ENCODE measurements around the gene NF1.

GRCh38 chr17:31357091-31357490 is 262.3 kb downstream of the NF1 start:
- TF ChIP-seq, protein P1, sequence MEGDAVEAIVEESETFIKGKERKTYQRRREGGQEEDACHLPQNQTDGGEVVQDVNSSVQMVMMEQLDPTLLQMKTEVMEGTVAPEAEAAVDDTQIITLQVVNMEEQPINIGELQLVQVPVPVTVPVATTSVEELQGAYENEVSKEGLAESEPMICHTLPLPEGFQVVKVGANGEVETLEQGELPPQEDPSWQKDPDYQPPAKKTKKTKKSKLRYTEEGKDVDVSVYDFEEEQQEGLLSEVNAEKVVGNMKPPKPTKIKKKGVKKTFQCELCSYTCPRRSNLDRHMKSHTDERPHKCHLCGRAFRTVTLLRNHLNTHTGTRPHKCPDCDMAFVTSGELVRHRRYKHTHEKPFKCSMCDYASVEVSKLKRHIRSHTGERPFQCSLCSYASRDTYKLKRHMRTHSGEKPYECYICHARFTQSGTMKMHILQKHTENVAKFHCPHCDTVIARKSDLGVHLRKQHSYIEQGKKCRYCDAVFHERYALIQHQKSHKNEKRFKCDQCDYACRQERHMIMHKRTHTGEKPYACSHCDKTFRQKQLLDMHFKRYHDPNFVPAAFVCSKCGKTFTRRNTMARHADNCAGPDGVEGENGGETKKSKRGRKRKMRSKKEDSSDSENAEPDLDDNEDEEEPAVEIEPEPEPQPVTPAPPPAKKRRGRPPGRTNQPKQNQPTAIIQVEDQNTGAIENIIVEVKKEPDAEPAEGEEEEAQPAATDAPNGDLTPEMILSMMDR (IDR thresholded peaks at IDR 0.05): no peak
- no peak for TF ChIP-seq POLR2A (IDR thresholded peaks at IDR 0.05)

Data from Peyer's patch (tissue), 4 donors.